Measurements from ENCODE around the gene PTPRK. TPM values are rescaled to one million over a fixed set of nuclear protein-coding genes. Genes with fewer than 3 reads are reported as not detected.

PTPRK gene
- total RNA-seq, 1 donor from 2014 or later: 117 TPM

DNA sequence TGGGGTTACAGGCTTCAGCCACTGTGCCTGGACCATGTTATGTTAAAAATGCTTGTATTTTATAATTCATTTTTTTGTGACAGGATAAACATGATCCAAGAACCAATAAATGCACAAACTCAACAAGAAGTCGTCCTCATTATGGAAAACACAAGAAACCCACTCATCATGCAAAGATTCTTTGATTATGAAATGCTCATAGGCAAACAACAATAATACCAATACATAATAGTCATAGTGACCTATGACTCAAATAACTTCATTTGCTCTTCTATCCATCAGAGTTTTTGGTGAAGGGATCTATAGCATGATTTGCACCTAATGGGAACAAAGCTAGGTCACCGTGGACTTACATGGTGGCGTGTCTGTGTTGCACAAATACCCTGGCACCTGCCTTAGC is 402.5 kb downstream of the PTPRK start:
- H3K27me3 ChIP-seq (ENCODE audit: control insufficient read depth, insufficient read depth, low read length): no peaks in the 10 kb centered on the region
- no peak for DNase-seq (ENCODE audit: low read depth)
- H3K4me3 ChIP-seq (ENCODE audit: low read depth, low read length): no peak overlapping the region
- TF ChIP-seq, protein P1, sequence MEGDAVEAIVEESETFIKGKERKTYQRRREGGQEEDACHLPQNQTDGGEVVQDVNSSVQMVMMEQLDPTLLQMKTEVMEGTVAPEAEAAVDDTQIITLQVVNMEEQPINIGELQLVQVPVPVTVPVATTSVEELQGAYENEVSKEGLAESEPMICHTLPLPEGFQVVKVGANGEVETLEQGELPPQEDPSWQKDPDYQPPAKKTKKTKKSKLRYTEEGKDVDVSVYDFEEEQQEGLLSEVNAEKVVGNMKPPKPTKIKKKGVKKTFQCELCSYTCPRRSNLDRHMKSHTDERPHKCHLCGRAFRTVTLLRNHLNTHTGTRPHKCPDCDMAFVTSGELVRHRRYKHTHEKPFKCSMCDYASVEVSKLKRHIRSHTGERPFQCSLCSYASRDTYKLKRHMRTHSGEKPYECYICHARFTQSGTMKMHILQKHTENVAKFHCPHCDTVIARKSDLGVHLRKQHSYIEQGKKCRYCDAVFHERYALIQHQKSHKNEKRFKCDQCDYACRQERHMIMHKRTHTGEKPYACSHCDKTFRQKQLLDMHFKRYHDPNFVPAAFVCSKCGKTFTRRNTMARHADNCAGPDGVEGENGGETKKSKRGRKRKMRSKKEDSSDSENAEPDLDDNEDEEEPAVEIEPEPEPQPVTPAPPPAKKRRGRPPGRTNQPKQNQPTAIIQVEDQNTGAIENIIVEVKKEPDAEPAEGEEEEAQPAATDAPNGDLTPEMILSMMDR (IDR thresholded peaks at IDR 0.05; ENCODE audit: insufficient read depth, low read length, poor library complexity, severe bottlenecking): no peak
- no peaks in the 10 kb centered on the region for H3K36me3 ChIP-seq (ENCODE audit: control insufficient read depth, insufficient read depth, low read length)

DNA sequence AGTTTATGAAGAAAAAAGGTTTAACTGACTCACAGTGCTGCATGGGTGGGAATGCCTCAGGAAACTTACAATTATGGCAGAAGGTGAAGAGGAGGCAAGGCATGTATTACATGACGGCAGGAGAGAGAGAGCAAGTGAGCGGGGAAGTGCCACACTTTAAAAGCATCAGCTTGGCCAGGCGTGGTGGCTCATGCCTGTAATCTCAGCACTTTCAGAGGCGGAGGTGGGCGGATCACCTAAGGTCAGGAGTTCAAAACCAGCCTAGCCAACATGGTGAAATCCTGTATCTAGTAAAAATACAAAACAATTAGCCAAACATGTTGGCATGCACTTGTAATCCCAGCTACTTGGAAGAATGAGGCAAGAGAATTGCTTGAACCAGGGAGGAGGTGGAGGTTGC is 406.2 kb downstream of the PTPRK start:
- no peak for DNase-seq (ENCODE audit: low read depth)
- H3K36me3 ChIP-seq (ENCODE audit: control insufficient read depth, insufficient read depth, low read length): no peaks in the 10 kb centered on the region
- H3K27me3 ChIP-seq (ENCODE audit: control insufficient read depth, insufficient read depth, low read length): no peaks in the 10 kb centered on the region
- no peak overlapping the region for H3K4me3 ChIP-seq (ENCODE audit: low read depth, low read length)
- TF ChIP-seq, protein P1 (IDR thresholded peaks at IDR 0.05; ENCODE audit: insufficient read depth, low read length, poor library complexity, severe bottlenecking): no peak

DNA sequence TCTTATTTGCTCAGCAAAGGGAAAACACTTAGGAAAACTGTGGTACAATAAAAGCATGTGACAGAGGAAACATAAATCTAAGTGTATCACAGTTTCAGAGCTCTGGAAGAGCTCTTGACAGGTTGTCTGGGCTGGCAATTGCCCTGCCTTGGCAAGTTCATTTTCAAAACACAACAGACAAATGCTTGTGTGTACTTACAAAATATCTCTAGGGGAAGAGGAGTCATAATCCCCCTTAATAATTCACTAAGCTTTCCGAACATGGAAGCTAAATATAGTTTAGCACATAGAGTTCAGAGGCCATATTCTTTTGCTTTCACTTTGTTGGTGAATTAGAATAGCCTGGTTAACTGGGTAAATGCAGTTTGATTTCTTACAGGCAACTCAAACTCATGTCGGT is 407.9 kb downstream of the PTPRK start:
- Histone ChIP-seq H3K36me3 (ENCODE audit: control insufficient read depth, insufficient read depth, low read length) (no peaks in the 10 kb centered on the region), H3K4me3 (ENCODE audit: low read depth, low read length) (no peak overlapping the region), H3K27me3 (ENCODE audit: control insufficient read depth, insufficient read depth, low read length) (no peaks in the 10 kb centered on the region)
- no peak for DNase-seq (ENCODE audit: low read depth)
- TF ChIP-seq, protein P1 (IDR thresholded peaks at IDR 0.05; ENCODE audit: insufficient read depth, low read length, poor library complexity, severe bottlenecking): no peak

DNA sequence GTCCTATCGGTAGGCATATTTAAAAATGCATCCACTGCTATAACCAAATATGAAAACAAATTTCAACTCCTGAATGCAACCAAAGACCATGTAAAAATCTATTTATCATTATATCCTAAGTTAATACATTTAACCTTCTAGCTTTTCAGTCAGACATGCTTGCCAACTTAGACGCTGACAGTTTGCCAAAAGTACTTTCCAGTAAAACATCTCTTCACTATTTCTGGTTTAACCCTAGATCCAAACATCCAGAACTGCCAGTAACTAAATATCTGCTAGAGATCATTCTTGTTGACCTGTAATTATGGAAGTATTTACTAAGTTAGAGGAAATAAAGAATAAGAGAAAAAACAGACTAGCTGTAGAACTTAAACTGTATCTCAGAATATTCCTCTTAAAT is 409.3 kb downstream of the PTPRK start:
- TF ChIP-seq, protein P1 (IDR thresholded peaks at IDR 0.05; ENCODE audit: insufficient read depth, low read length, poor library complexity, severe bottlenecking): no peak
- Histone ChIP-seq H3K4me3 (ENCODE audit: low read depth, low read length) (no peak overlapping the region), H3K36me3 (ENCODE audit: control insufficient read depth, insufficient read depth, low read length) (no peaks in the 10 kb centered on the region), H3K27me3 (ENCODE audit: control insufficient read depth, insufficient read depth, low read length) (no peaks in the 10 kb centered on the region)
- DNase-seq (ENCODE audit: low read depth): no peak

DNA sequence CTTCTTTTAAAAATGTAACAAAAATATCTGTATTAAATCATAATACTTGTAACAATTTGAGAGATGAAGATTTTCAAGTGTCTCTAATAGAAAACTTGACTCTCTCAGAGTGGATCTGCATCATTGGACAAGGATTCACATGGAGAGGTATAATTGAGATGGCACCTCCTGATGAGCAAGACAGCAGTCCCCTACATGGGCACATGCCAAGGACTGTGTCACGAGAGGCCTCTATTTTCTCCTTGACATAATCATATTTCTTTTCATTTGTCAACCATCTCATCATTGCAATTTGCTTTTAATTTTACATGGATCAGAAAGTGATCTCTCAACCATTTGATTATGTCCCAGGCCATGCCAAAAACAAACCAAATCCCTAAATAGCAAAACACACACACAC is 412.7 kb downstream of the PTPRK start:
- DNase-seq (ENCODE audit: low read depth): no peak
- TF ChIP-seq, protein P1 (IDR thresholded peaks at IDR 0.05; ENCODE audit: insufficient read depth, low read length, poor library complexity, severe bottlenecking): no peak
- H3K4me3 ChIP-seq (ENCODE audit: low read depth, low read length): no peak overlapping the region
- H3K27me3 ChIP-seq (ENCODE audit: control insufficient read depth, insufficient read depth, low read length): no peaks in the 10 kb centered on the region
- no peaks in the 10 kb centered on the region for H3K36me3 ChIP-seq (ENCODE audit: control insufficient read depth, insufficient read depth, low read length)

DNA sequence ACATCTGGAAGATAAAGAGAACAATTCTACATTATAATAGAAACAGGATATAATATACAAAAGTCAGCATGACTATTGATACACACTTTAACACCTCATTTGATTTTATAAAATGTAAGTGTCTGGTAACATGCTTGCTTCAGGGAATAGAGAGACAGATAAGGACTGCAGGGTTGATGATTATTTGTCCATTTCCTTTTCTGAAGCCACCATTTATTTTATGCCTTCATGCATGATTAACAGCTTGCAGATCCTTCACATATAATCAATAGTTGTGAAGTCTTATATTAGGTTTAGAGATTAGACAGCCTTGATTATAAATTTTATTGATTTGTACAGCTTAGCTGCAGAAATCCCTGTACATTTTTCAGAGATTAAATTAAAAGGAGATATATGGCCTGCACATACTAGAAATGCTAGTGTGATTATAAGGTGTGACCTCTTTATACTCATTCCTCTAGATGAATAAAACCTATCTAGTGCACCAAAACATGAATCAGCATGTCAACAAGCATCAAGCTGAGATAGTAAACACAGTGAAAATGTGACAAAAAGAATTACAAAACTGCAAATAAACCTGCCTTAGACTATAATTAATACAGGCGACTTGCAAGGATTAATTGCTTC is 420.7 kb downstream of the PTPRK start:
- DNase-seq (ENCODE audit: low read depth): no peak
- no peaks in the 10 kb centered on the region for H3K36me3 ChIP-seq (ENCODE audit: control insufficient read depth, insufficient read depth, low read length)
- H3K4me3 ChIP-seq (ENCODE audit: low read depth, low read length): no peak overlapping the region
- TF ChIP-seq, protein P1 (IDR thresholded peaks at IDR 0.05; ENCODE audit: insufficient read depth, low read length, poor library complexity, severe bottlenecking): no peak
- H3K27me3 ChIP-seq (ENCODE audit: control insufficient read depth, insufficient read depth, low read length): no peaks in the 10 kb centered on the region
